HepG2 (cell line): ENCODE results near the gene PISD. TPM values are rescaled to one million over a fixed set of nuclear protein-coding genes. Genes with fewer than 3 reads are reported as not detected.

Experiments
- CEBPG ChIP-seq: IDR thresholded peaks from 2 replicates; pipeline ENCODE4 v1.6.1; 2016
- GATA4 ChIP-seq: sonication (generic); IDR thresholded peaks from 2 replicates; pipeline ENCODE4 v1.6.1; 2016; ENCODE audit warnings: antibody characterized with exemption, low read depth, borderline replicate concordance
- IKZF1 ChIP-seq: fragments of 450-650 bp; IDR thresholded peaks from 2 replicates; pipeline ENCODE4 v1.7.1; 2016
- JDP2 ChIP-seq: sonication (generic); formaldehyde crosslinking; IDR thresholded peaks from 2 replicates; pipeline ENCODE4 v1.8.1; 2022; ENCODE audit warnings: missing genetic modification reagents, borderline replicate concordance
- KDM2A ChIP-seq: sonication (generic); formaldehyde crosslinking; IDR thresholded peaks from 2 replicates; pipeline ENCODE4 v1.4.0; 2020; ENCODE audit warnings: low read depth, missing genetic modification reagents, borderline replicate concordance
- NAIF1 ChIP-seq: sonication (generic); formaldehyde crosslinking; IDR thresholded peaks from 2 replicates; pipeline ENCODE4 v1.5.0; 2020; ENCODE audit warnings: mild to moderate bottlenecking, missing genetic modification reagents, borderline replicate concordance
- PHF8 ChIP-seq: sonication (generic); formaldehyde crosslinking; IDR thresholded peaks from 2 replicates; pipeline ENCODE4 v1.5.0; 2020; ENCODE audit warnings: missing genetic modification reagents
- RNF2 ChIP-seq: fragments of 450-650 bp; conservative IDR thresholded peaks from 2 replicates; pipeline ENCODE4 v1.6.1; 2016; ENCODE audit warnings: low read depth
- RXRB ChIP-seq: IDR thresholded peaks from 2 replicates; pipeline ENCODE4 v1.6.1; 2016; ENCODE audit warnings: borderline replicate concordance, missing genetic modification reagents, missing compliant biosample characterization
- TOPORS ChIP-seq: sonication (generic); formaldehyde crosslinking; IDR thresholded peaks from 2 replicates; pipeline ENCODE4 v1.8.0; 2023; ENCODE audit warnings: mild to moderate bottlenecking, missing genetic modification reagents
- YEATS4 ChIP-seq: sonication (generic); formaldehyde crosslinking; IDR thresholded peaks from 2 replicates; pipeline ENCODE4 v1.4.0; 2020; ENCODE audit warnings: missing genetic modification reagents, borderline replicate concordance
- ZMYM4 ChIP-seq: sonication (generic); formaldehyde crosslinking; IDR thresholded peaks from 2 replicates; pipeline ENCODE4 v1.8.1; 2023; ENCODE audit warnings: mild to moderate bottlenecking, missing genetic modification reagents
- ZNF292 ChIP-seq: sonication (generic); formaldehyde crosslinking; IDR thresholded peaks from 2 replicates; pipeline ENCODE4 v1.8.1; 2022; ENCODE audit warnings: mild to moderate bottlenecking, low read depth, missing genetic modification reagents, borderline replicate concordance
- polyA plus RNA-seq, 8 experiments: library from polyadenylated mRNA; depleted of rRNA in 3 of 8; stranded (reverse) in 7 of 8; unstranded in 1 of 8; fragments of >200 nt; fragmentation: Illumina TruSeq in 4 of 8; extraction: Trizol in 4 of 8; gene quantifications; 2 replicates each; pipeline versions ENCODE4 v1.2.1 to v1.2.3, GENCODE V29; 2011 to 2016; ENCODE audit warnings: low read depth in 4 of 8, missing spikeins in 1 of 8, mixed read lengths in 1 of 8; ENCODE audit not compliant: insufficient read depth in 1 of 8
- total RNA-seq, 5 experiments: library from RNA; depleted of rRNA; stranded (reverse); fragments of >200 nt; fragmentation: Illumina TruSeq; extraction: Trizol; gene quantifications; 2 replicates each; pipeline ENCODE4 v1.2.3, GENCODE V29; 2016; ENCODE audit warnings: low read depth in 1 of 5
- TF ChIP-seq, protein P1 (sequence below): IDR thresholded peaks from 2 replicates; pipeline ENCODE4 v1.6.1; 2016
- TF ChIP-seq, protein P2 (sequence below), 2 experiments: fragments of 450-650 bp in 1 of 2; sonication (generic) in 1 of 2; formaldehyde crosslinking in 1 of 2; IDR thresholded peaks; 2 replicates each; pipeline versions ENCODE4 v1.6.1 to v1.8.0; 2016 to 2022; ENCODE audit warnings: antibody characterized with exemption in 1 of 2, mild to moderate bottlenecking in 1 of 2, missing genetic modification reagents in 1 of 2
- TF ChIP-seq, protein P3 (sequence below): IDR thresholded peaks from 2 replicates; pipeline ENCODE4 v1.4.0; 2020; ENCODE audit warnings: mild to moderate bottlenecking, missing genetic modification reagents

Gene PISD
- total and polyA plus RNA-seq, 2 of the 13 experiments (the other 11 are each of a cell fraction or from before 2014, with no cell fraction given), result 30.1 to 47.7 TPM

GRCh38 chr22:31661851-31662667 is at the start of gene PISD (continued):
- TF ChIP-seq, protein P1, sequence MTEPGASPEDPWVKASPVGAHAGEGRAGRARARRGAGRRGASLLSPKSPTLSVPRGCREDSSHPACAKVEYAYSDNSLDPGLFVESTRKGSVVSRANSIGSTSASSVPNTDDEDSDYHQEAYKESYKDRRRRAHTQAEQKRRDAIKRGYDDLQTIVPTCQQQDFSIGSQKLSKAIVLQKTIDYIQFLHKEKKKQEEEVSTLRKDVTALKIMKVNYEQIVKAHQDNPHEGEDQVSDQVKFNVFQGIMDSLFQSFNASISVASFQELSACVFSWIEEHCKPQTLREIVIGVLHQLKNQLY (CRISPR knock-in tag), result peak; percentile 44; the same call in 1 of the 2 replicates
- peak; percentile 91 for TF ChIP-seq KDM2A (CRISPR knock-in tag)
- peak; percentile 71 for TF ChIP-seq RXRB (CRISPR knock-in tag)
- TF ChIP-seq TOPORS (CRISPR knock-in tag), result no peak
- peak; percentile 92; the same call in 1 of the 2 replicates for TF ChIP-seq YEATS4
- TF ChIP-seq RNF2, result no peak; the same call in 1 of the 2 replicates
- TF ChIP-seq, protein P2, sequence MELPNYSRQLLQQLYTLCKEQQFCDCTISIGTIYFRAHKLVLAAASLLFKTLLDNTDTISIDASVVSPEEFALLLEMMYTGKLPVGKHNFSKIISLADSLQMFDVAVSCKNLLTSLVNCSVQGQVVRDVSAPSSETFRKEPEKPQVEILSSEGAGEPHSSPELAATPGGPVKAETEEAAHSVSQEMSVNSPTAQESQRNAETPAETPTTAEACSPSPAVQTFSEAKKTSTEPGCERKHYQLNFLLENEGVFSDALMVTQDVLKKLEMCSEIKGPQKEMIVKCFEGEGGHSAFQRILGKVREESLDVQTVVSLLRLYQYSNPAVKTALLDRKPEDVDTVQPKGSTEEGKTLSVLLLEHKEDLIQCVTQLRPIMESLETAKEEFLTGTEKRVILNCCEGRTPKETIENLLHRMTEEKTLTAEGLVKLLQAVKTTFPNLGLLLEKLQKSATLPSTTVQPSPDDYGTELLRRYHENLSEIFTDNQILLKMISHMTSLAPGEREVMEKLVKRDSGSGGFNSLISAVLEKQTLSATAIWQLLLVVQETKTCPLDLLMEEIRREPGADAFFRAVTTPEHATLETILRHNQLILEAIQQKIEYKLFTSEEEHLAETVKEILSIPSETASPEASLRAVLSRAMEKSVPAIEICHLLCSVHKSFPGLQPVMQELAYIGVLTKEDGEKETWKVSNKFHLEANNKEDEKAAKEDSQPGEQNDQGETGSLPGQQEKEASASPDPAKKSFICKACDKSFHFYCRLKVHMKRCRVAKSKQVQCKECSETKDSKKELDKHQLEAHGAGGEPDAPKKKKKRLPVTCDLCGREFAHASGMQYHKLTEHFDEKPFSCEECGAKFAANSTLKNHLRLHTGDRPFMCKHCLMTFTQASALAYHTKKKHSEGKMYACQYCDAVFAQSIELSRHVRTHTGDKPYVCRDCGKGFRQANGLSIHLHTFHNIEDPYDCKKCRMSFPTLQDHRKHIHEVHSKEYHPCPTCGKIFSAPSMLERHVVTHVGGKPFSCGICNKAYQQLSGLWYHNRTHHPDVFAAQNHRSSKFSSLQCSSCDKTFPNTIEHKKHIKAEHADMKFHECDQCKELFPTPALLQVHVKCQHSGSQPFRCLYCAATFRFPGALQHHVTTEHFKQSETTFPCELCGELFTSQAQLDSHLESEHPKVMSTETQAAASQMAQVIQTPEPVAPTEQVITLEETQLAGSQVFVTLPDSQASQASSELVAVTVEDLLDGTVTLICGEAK (IDR thresholded peaks at IDR 0.05), result no peak
- TF ChIP-seq, protein P2 (CRISPR knock-in tag; IDR thresholded peaks at IDR 0.05), result peak; percentile 18; the same call in 1 of the 2 replicates
- TF ChIP-seq PHF8, result peak; percentile 95
- no peak for TF ChIP-seq JDP2 (CRISPR knock-in tag)
- peak; percentile 64; the same call in 1 of the 2 replicates for TF ChIP-seq GATA4
- TF ChIP-seq, protein P3, sequence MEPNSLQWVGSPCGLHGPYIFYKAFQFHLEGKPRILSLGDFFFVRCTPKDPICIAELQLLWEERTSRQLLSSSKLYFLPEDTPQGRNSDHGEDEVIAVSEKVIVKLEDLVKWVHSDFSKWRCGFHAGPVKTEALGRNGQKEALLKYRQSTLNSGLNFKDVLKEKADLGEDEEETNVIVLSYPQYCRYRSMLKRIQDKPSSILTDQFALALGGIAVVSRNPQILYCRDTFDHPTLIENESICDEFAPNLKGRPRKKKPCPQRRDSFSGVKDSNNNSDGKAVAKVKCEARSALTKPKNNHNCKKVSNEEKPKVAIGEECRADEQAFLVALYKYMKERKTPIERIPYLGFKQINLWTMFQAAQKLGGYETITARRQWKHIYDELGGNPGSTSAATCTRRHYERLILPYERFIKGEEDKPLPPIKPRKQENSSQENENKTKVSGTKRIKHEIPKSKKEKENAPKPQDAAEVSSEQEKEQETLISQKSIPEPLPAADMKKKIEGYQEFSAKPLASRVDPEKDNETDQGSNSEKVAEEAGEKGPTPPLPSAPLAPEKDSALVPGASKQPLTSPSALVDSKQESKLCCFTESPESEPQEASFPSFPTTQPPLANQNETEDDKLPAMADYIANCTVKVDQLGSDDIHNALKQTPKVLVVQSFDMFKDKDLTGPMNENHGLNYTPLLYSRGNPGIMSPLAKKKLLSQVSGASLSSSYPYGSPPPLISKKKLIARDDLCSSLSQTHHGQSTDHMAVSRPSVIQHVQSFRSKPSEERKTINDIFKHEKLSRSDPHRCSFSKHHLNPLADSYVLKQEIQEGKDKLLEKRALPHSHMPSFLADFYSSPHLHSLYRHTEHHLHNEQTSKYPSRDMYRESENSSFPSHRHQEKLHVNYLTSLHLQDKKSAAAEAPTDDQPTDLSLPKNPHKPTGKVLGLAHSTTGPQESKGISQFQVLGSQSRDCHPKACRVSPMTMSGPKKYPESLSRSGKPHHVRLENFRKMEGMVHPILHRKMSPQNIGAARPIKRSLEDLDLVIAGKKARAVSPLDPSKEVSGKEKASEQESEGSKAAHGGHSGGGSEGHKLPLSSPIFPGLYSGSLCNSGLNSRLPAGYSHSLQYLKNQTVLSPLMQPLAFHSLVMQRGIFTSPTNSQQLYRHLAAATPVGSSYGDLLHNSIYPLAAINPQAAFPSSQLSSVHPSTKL (CRISPR knock-in tag), result peak; percentile 32; the same call in 1 of the 2 replicates
- peak; percentile 96 for TF ChIP-seq ZMYM4 (CRISPR knock-in tag)
- no peak for TF ChIP-seq IKZF1
- 0 out of 2 replicates have a peak, but pooled peaks have one; percentile 70 for TF ChIP-seq NAIF1 (CRISPR knock-in tag)
- TF ChIP-seq CEBPG (CRISPR knock-in tag), result no peak
- TF ChIP-seq ZNF292, result no peak
